ENCODE data around the gene RASAL3.

Gene RASAL3

DNA sequence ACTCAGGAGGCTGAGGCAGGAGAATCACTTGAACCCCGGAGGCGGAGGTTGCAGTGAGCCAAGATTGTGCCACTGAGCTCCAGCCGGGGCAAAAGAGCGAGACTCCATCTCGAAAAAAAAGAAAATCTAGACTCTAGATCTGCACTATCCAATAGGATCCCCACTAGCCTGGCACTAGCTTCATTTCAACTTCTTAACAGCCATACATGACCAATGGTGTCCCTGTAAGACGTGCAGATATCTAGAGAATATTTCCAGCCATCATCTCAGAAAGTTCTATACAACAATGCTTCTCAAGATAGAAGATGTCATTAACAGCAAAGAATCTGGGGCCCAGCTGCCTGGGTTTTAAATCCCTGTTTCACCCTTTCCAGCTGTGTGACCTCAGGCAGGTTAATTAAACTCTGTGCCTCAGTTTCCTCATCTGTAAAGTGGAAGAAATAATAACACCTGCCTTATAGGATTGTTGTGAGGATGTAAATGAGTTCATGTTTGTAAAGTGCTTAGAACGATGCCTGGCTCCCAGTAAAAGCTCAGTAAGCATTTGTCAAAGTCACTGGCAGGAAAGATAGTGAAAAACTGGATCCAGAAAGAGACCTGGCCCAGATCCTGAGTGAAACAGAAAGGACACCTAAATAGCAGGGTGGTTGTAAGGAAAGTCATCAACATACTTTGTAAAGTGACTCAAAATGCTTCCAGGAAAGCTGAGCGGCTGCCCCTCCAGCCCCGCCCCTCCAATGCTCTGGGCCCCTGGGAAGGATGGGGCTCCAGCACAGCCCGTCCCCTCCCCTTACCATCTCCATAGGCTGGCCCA is 28.1 kb downstream of the RASAL3 start:
- DNase-seq (ENCODE audit: low read depth in 3 of 3) = no peak

- no peak for DNase-seq (ENCODE audit: low read depth in 3 of 3)
Measured at GRCh38 chr19:15433519-15434069, 30.8 kb downstream of the RASAL3 start.

DNA sequence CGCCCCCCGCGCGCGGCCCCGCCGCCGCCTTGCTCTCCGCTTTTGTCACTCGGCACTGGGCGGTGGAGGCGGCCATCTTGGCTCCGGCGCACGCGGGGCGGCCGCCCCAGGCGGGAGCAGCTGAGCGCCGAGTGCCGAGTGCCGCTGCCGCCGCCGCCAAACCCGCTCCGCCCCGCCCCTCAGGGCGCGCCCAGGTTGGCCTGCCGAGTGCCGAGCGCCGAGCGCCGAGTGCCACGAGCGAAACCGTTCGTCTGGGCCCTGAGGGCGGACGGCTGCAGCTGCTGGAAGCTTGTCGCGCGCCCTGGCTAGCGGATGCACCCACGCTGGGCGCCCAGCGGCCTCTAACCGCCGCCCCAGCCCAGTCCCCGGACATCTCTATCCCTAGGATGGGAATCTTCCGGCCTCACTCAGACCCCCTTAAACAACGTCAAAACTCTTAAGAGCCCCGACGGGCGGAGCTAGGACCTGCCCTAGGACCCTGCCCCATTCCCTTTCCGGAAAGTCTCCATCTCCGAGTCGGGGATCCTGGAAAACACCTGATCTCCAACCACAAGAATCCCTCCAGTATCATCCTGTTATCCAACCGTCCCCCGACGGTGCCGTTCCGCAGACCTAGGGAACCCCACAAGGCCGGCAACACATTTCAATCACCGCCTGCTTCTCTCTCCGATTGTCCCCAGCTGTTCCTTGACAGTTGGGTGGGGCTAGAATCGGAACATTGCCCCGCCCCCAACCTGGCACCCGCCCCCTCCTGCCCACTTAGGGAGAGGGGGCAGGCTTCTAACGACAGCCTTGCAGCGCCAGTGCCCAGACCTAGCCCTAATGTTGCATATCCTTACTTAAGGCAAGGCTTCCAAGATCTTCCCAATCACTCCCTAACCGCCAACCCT is 31.5 kb downstream of the RASAL3 start:
- DNase-seq (ENCODE audit: low read depth in 3 of 3) = peak; percentile 85 to 89 (median 87)

GRCh38 chr19:15432018-15432494 is 32.3 kb downstream of the RASAL3 start:
- DNase-seq (ENCODE audit: low read depth in 3 of 3) = no peak

- no peak for DNase-seq (ENCODE audit: low read depth in 3 of 3)
Measured at GRCh38 chr19:15431396-15432017, 32.8 kb downstream of the RASAL3 start.

GRCh38 chr19:15430526-15431120 is 33.7 kb downstream of the RASAL3 start:
- DNase-seq (ENCODE audit: low read depth in 3 of 3) = no peak

GRCh38 chr19:15429825-15430467 is 34.4 kb downstream of the RASAL3 start:
- DNase-seq (ENCODE audit: low read depth in 3 of 3) = no peak

DNA sequence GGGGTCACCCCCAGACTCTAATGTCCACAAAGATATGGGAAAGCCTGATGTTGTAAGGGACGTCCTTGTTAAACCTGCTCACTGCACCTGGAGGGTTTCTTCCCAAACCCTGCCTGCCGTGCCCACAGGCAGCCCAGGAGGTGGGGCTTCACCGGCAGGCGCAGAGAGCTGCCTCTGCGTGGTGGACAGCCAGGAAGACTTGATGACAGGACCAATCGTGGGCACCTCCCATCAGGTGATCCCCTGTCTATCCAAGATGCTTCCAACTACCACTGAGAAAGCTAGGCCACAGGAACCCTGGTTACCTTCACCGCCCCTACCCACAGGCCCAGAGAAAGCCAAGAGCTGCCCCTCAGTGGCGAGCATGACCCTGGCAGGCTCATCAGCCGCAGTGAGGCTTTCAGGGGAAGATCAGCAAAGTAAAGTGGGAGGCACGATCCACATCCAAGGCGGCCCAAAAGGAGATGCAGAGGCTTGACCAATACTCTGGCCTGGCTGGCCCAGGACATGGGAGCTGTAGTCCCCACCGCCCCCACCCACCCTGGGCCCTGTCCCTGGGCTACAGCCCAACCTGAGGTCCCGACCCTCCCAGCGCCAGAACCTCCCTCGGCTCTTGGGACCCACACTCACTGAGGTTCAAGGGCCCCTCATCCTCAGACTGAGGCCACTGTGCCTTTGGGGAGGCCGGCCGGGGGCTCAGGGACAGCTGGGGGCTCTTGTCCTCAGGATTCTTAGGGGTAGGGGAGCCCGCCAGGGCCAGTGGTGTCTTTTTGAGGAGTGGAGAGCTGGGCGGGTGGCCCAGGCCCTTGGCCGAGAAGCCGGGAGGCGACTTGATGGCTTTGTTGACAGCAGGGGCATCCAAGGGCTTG is 35.2 kb downstream of the RASAL3 start:
- no peak for DNase-seq (ENCODE audit: low read depth in 3 of 3)

DNA sequence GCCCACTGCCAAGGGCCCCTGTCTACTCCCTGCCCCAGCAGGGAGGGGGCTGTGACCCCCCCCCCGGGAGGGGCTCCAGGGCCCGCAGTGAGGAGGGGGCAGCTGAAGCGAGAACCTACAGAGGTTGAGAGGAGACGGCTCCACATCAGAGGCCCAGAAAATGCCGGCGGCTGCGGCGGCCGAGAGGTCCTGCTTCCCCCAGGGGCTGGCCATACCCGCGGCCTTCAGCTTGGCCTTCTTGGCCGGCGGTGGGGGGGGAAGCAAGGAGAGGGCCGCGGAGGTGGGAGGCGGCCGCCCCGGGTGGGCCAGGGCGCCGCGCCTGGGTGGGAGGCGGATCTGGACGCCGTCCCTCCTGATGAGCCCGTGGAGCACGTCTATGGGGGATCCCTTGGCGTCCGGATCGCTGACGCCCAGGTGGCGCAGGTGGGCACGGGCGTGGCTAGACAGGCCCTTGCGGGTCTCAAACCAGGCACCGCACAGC is 36.3 kb downstream of the RASAL3 start:
- DNase-seq (ENCODE audit: low read depth in 3 of 3) = no peak

- DNase-seq (ENCODE audit: low read depth in 3 of 3) = no peak
Measured at GRCh38 chr19:15427350-15427700, 37.0 kb downstream of the RASAL3 start.

DNA sequence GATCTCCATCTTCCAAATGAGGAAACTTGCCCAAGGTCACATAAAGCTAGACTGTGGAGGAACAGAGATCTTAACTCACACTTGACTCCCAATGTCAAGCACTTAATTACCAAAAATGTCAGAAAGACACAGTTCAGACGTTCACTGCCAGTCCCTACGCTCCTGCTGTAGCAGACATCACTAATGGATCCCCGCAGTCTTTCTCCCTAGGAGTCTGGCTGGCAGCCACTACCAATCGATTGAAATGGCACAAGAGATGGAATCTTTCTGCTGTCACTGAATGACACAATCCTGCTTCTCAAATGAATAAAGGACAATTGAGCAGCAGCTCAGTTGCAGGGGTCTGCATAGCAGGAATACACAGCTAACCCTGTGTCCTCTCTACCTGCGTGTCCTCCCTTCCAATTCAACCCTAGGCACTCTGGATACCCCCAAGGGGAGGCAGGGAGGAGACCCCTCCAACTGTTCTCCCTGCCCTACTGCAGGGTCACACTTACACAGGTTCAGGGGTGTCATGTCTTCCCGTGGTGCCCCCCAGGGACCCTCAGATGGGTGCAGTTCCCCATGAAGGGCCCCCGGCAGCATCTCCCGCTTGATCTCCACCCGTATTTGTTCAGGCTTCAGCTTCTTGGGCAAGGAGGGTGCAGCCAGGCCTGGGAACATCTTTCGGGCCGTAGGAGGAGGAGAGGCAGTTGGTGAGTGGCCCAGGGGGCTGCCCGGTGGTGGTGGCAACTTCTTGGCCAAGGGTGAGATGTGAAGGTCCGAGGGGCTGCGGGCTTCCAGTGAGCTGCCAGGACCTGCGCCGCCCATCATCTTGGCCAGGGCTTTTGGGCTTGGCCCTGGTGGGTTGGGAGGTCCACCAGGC is 37.6 kb downstream of the RASAL3 start:
- DNase-seq (ENCODE audit: low read depth in 3 of 3) = no peak

- no peak for DNase-seq (ENCODE audit: low read depth in 3 of 3)
Measured at GRCh38 chr19:15425321-15425950, 38.9 kb downstream of the RASAL3 start.

DNA sequence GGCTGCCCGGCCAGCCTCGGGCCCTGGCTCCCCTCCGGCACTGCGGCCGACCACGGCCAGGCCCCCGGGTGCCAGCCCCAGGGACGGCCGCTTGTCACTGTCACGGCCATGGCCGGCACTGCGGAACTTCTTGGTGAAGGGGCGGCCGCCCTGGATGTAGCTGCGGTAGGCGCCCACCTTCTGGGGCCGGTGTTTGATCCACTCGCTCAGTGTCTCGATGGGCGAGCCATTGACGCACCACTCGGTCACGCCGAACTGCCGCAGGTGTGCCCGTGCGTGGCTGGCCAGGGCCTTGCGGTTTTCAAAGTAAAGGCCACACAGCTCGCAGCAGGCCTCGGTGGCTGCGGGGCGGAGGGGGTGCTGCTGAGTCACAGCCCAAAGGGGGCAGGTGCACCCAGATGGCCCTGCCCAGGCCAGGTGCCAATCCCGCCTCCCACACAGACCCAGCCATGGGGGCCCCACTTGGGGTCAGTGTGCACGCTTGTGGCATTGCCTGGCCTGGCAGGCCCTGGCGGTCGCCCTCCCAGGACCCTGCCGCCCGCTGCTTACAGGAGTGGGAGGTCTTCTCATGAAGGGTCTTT is 39.6 kb downstream of the RASAL3 start:
- no peak for DNase-seq (ENCODE audit: low read depth in 3 of 3)

DNA sequence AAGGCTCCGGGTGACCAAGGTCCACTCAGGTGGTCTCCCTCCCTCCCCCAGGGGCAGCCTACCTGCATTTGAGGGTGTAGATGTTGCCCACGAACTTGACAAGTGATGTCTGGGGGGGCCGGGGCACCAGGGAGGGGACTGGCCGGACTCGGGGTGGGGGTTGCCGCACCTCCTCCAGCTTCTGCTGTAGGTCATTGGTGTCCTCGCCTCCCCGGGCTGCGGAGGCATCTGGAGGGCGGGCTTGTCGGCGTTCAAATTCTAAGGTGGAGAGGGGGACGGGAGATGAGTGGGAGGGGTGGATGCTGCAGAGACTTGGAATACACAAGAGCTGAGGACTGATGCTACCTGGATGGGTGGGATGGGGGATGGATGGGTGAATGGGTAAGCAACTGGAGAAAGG is 40.2 kb downstream of the RASAL3 start:
- DNase-seq (ENCODE audit: low read depth in 3 of 3) = no peak

GRCh38 chr19:15423130-15423529 is 41.2 kb downstream of the RASAL3 start:
- no peak for DNase-seq (ENCODE audit: low read depth in 3 of 3)

GRCh38 chr19:15422296-15423075 is 41.9 kb downstream of the RASAL3 start:
- DNase-seq (ENCODE audit: low read depth in 3 of 3) = no peak

DNA sequence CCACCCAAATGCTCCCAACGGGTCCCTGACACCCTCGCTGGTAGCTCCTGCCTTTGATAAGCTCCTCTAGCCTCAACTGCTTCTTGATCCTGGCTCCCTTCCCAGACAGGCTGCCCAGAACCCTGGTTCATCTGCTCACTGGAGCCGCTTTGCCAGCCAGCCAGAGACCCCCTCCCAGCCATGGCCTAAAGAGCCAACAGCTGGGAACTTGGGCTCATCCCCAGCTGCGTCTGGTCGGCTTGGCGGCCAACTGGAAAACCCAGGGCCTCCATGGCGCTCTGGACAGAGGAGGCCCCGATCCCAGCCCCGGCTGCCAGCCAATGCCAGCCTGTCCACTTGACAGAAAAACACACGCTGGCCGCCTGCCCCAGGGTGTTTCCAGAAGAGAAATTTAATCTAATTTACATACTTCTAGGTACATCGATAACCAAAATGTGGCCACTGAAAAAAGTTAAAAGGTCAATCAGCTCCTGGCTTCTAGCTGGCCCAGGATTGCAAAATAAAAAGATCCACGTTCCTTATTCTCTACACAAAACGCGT is 42.6 kb downstream of the RASAL3 start:
- no peak for DNase-seq (ENCODE audit: low read depth in 3 of 3)

Data from stimulated activated CD4-positive, alpha-beta T cell treated with anti-CD3 and anti-CD28 coated beads, TNF-alpha, amount 100 ng/mL, for 4 hours (primary cell).